LoVo (cell line): ENCODE data around the gene MASP2.
A peak's percentile ranks its signal among the peaks of the same experiment; 100 is the strongest.
"Not testable (repeated sequence)": the region's sequence is repeated elsewhere in the genome, so short reads cannot be mapped to it uniquely, and the experiment has no call there.

ENCODE experiments used
- DNase-seq: peaks from one replicate; pipeline ENCODE4 v3.0.0-alpha.2; 2016; ENCODE audit warnings: low spot score

The MASP2 gene

GRCh38 chr1:11046625-11047365 lies at the start of gene MASP2:
Gene MASP2, minus strand, starts transcription at chr1:11047239. Its CDS starts 32 bp downstream, at chr1:11047207.
- no peak for DNase-seq

GRCh38 chr1:11083784-11084183 lies 36.7 kb upstream of the MASP2 start:
- DNase-seq: not testable (repeated sequence)

- no peak for DNase-seq
Measured at GRCh38 chr1:11080931-11081330, 33.9 kb upstream of the MASP2 start.

GRCh38 chr1:11078631-11079030 lies 31.6 kb upstream of the MASP2 start:
- no peak for DNase-seq

- DNase-seq: not testable (repeated sequence)
Measured at GRCh38 chr1:11073398-11073797, 26.4 kb upstream of the MASP2 start.

- DNase-seq: no peak
Measured at GRCh38 chr1:11072216-11072917, 25.3 kb upstream of the MASP2 start.

- no peak for DNase-seq
Measured at GRCh38 chr1:11071463-11072215, 24.6 kb upstream of the MASP2 start.

GRCh38 chr1:11070876-11071275 lies 23.8 kb upstream of the MASP2 start:
- DNase-seq: no peak

GRCh38 chr1:11068600-11069473 lies 21.8 kb upstream of the MASP2 start:
- no peak for DNase-seq

- no peak for DNase-seq
Measured at GRCh38 chr1:11067716-11068599, 20.9 kb upstream of the MASP2 start.

GRCh38 chr1:11065796-11066195 lies 18.8 kb upstream of the MASP2 start:
- DNase-seq: no peak

- DNase-seq: no peak
Measured at GRCh38 chr1:11064942-11065341, 17.9 kb upstream of the MASP2 start.

GRCh38 chr1:11063937-11064537 lies 17.0 kb upstream of the MASP2 start:
- not testable (repeated sequence) for DNase-seq

GRCh38 chr1:11062965-11063401 lies 15.9 kb upstream of the MASP2 start:
- DNase-seq: no peak

- no peak for DNase-seq
Measured at GRCh38 chr1:11061652-11062365, 14.8 kb upstream of the MASP2 start.

GRCh38 chr1:11059968-11060830 lies 13.2 kb upstream of the MASP2 start, which contains the start of gene SRM:
Gene SRM, minus strand, starts transcription at chr1:11060018. Its CDS starts 75 bp downstream, at chr1:11059943.
- peak; percentile 95 for DNase-seq

GRCh38 chr1:11059155-11059967 lies 12.3 kb upstream of the MASP2 start:
- no peak for DNase-seq
